ENCODE data around the gene UBA1.

UBA1 gene

GRCh38 chrX:47212381-47213293 is 19.0 kb downstream of the UBA1 start:
- DNase-seq (ENCODE audit: low spot score), result no peak

- DNase-seq (ENCODE audit: low spot score), result no peak
These were observed 20.9 kb downstream of the UBA1 start for GRCh38 chrX:47214435-47215077.

GRCh38 chrX:47215291-47215900 is 21.8 kb downstream of the UBA1 start:
- no peak for DNase-seq (ENCODE audit: low spot score)

- no peak for DNase-seq (ENCODE audit: low spot score)
These were observed 22.8 kb downstream of the UBA1 start for GRCh38 chrX:47216393-47216925.

- DNase-seq (ENCODE audit: low spot score), result no peak
These were observed 23.7 kb downstream of the UBA1 start for GRCh38 chrX:47217121-47217851.

GRCh38 chrX:47217852-47218279 is 24.2 kb downstream of the UBA1 start:
- DNase-seq (ENCODE audit: low spot score), result peak; percentile 91

- DNase-seq (ENCODE audit: low spot score), result peak; percentile 84
These were observed 24.8 kb downstream of the UBA1 start, which contains the start of gene CDK16 for GRCh38 chrX:47218280-47218919. TSS of gene CDK16 (plus strand) at chrX:47218681. CDS start at chrX:47223558, 4,877 bp downstream.

GRCh38 chrX:47218920-47219815 is 25.5 kb downstream of the UBA1 start:
- DNase-seq (ENCODE audit: low spot score), result peak; percentile 30

- no peak for DNase-seq (ENCODE audit: low spot score)
These were observed 28.1 kb downstream of the UBA1 start for GRCh38 chrX:47221756-47222155.

GRCh38 chrX:47222751-47223350 is 29.2 kb downstream of the UBA1 start:
- no peak for DNase-seq (ENCODE audit: low spot score)

GRCh38 chrX:47223476-47224250 is 30.0 kb downstream of the UBA1 start:
- no peak for DNase-seq (ENCODE audit: low spot score)

- DNase-seq (ENCODE audit: low spot score), result no peak
These were observed 30.8 kb downstream of the UBA1 start for GRCh38 chrX:47224266-47224895.

GRCh38 chrX:47224896-47225290 is 31.3 kb downstream of the UBA1 start:
- no peak for DNase-seq (ENCODE audit: low spot score)

- no peak for DNase-seq (ENCODE audit: low spot score)
These were observed 32.4 kb downstream of the UBA1 start for GRCh38 chrX:47226071-47226470.

GRCh38 chrX:47226531-47227333 is 33.1 kb downstream of the UBA1 start:
- no peak for DNase-seq (ENCODE audit: low spot score)

- DNase-seq (ENCODE audit: low spot score), result no peak
These were observed 33.6 kb downstream of the UBA1 start for GRCh38 chrX:47227334-47227583.

- no peak for DNase-seq (ENCODE audit: low spot score)
These were observed 35.1 kb downstream of the UBA1 start for GRCh38 chrX:47228550-47229270.
